HepG2 (cell line): ENCODE measurements around the gene SHISA9. TPM values are rescaled to one million over a fixed set of nuclear protein-coding genes. Genes with fewer than 3 reads are reported as not detected.

Source experiments
- CCAR2 ChIP-seq: fragments of 200-400 bp; formaldehyde crosslinking; optimal IDR thresholded peaks from 2 replicates; pipeline ENCODE3; 2018; ENCODE audit warnings: low read depth, mild to moderate bottlenecking, low read length, moderate library complexity
- FOXP4 ChIP-seq: sonication (generic); formaldehyde crosslinking; IDR thresholded peaks from 2 replicates; pipeline ENCODE4 v1.4.0; 2020; ENCODE audit warnings: missing genetic modification reagents
- LRRFIP1 ChIP-seq: sonication (generic); formaldehyde crosslinking; conservative IDR thresholded peaks from 2 replicates; pipeline ENCODE4 v1.4.0; 2020; ENCODE audit warnings: missing genetic modification reagents
- NPAS2 ChIP-seq: sonication (generic); formaldehyde crosslinking; IDR thresholded peaks from 2 replicates; pipeline ENCODE4 v1.8.0; 2022; ENCODE audit warnings: mild to moderate bottlenecking, missing genetic modification reagents, borderline replicate concordance
- polyA plus RNA-seq, 8 experiments: library from polyadenylated mRNA; depleted of rRNA in 3 of 8; stranded (reverse) in 7 of 8; unstranded in 1 of 8; fragments of >200 nt; fragmentation: Illumina TruSeq in 4 of 8; extraction: Trizol in 4 of 8; gene quantifications; 2 replicates each; pipeline versions ENCODE4 v1.2.1 to v1.2.3, GENCODE V29; 2011 to 2016; ENCODE audit warnings: low read depth in 4 of 8, missing spikeins in 1 of 8, mixed read lengths in 1 of 8; ENCODE audit not compliant: insufficient read depth in 1 of 8
- total RNA-seq, 5 experiments: library from RNA; depleted of rRNA; stranded (reverse); fragments of >200 nt; fragmentation: Illumina TruSeq; extraction: Trizol; gene quantifications; 2 replicates each; pipeline ENCODE4 v1.2.3, GENCODE V29; 2016; ENCODE audit warnings: low read depth in 1 of 5
- TF ChIP-seq, protein P1 (sequence below): conservative IDR thresholded peaks from 2 replicates; pipeline ENCODE4 v1.6.1; 2018; ENCODE audit warnings: missing genetic modification reagents
- TF ChIP-seq, protein P2 (sequence below): sonication (generic); formaldehyde crosslinking; IDR thresholded peaks from 2 replicates; pipeline ENCODE4 v1.8.1; 2022; ENCODE audit warnings: low read depth, mild to moderate bottlenecking, missing genetic modification reagents
- TF ChIP-seq, protein P3 (sequence below): sonication (generic); formaldehyde crosslinking; IDR thresholded peaks from 2 replicates; pipeline ENCODE4 v1.4.0; 2020; ENCODE audit warnings: mild to moderate bottlenecking, missing genetic modification reagents, borderline replicate concordance

The SHISA9 gene
- total and polyA plus RNA-seq, 2 of the 13 experiments (the other 11 are each of a cell fraction or from before 2014, with no cell fraction given) = 0.01 TPM; not detected in 1

GRCh38 chr16:13153696-13154095, 252.3 kb downstream of the SHISA9 start (continued):
- TF ChIP-seq LRRFIP1 (CRISPR knock-in tag) = no peak
- no peak for TF ChIP-seq NPAS2 (CRISPR knock-in tag)
- TF ChIP-seq FOXP4 = no peak
- TF ChIP-seq, protein P1, sequence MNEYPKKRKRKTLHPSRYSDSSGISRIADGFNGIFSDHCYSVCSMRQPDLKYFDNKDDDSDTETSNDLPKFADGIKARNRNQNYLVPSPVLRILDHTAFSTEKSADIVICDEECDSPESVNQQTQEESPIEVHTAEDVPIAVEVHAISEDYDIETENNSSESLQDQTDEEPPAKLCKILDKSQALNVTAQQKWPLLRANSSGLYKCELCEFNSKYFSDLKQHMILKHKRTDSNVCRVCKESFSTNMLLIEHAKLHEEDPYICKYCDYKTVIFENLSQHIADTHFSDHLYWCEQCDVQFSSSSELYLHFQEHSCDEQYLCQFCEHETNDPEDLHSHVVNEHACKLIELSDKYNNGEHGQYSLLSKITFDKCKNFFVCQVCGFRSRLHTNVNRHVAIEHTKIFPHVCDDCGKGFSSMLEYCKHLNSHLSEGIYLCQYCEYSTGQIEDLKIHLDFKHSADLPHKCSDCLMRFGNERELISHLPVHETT (CRISPR knock-in tag) = no peak
- TF ChIP-seq, protein P2, sequence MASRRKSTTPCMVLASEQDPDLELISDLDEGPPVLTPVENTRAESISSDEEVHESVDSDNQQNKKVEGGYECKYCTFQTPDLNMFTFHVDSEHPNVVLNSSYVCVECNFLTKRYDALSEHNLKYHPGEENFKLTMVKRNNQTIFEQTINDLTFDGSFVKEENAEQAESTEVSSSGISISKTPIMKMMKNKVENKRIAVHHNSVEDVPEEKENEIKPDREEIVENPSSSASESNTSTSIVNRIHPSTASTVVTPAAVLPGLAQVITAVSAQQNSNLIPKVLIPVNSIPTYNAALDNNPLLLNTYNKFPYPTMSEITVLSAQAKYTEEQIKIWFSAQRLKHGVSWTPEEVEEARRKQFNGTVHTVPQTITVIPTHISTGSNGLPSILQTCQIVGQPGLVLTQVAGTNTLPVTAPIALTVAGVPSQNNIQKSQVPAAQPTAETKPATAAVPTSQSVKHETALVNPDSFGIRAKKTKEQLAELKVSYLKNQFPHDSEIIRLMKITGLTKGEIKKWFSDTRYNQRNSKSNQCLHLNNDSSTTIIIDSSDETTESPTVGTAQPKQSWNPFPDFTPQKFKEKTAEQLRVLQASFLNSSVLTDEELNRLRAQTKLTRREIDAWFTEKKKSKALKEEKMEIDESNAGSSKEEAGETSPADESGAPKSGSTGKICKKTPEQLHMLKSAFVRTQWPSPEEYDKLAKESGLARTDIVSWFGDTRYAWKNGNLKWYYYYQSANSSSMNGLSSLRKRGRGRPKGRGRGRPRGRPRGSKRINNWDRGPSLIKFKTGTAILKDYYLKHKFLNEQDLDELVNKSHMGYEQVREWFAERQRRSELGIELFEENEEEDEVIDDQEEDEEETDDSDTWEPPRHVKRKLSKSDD (CRISPR knock-in tag) = no peak
- TF ChIP-seq CCAR2 = no peak
- TF ChIP-seq, protein P3, sequence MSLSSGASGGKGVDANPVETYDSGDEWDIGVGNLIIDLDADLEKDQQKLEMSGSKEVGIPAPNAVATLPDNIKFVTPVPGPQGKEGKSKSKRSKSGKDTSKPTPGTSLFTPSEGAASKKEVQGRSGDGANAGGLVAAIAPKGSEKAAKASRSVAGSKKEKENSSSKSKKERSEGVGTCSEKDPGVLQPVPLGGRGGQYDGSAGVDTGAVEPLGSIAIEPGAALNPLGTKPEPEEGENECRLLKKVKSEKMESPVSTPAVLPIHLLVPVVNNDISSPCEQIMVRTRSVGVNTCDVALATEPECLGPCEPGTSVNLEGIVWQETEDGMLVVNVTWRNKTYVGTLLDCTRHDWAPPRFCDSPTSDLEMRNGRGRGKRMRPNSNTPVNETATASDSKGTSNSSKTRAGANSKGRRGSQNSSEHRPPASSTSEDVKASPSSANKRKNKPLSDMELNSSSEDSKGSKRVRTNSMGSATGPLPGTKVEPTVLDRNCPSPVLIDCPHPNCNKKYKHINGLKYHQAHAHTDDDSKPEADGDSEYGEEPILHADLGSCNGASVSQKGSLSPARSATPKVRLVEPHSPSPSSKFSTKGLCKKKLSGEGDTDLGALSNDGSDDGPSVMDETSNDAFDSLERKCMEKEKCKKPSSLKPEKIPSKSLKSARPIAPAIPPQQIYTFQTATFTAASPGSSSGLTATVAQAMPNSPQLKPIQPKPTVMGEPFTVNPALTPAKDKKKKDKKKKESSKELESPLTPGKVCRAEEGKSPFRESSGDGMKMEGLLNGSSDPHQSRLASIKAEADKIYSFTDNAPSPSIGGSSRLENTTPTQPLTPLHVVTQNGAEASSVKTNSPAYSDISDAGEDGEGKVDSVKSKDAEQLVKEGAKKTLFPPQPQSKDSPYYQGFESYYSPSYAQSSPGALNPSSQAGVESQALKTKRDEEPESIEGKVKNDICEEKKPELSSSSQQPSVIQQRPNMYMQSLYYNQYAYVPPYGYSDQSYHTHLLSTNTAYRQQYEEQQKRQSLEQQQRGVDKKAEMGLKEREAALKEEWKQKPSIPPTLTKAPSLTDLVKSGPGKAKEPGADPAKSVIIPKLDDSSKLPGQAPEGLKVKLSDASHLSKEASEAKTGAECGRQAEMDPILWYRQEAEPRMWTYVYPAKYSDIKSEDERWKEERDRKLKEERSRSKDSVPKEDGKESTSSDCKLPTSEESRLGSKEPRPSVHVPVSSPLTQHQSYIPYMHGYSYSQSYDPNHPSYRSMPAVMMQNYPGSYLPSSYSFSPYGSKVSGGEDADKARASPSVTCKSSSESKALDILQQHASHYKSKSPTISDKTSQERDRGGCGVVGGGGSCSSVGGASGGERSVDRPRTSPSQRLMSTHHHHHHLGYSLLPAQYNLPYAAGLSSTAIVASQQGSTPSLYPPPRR (CRISPR knock-in tag) = no peak
